Coronary artery (tissue), 2 donors: ENCODE measurements around the gene FAT1.

Experiments
- DNase-seq: peaks from one replicate; pipeline ENCODE4 v3.0.0-alpha.2; 2017; ENCODE audit warnings: low spot score
- H3K27ac ChIP-seq, 2 donors: fragments of 200-600 bp; sonication (generic); one replicate each; pipeline ENCODE4 v1.5.1; 2016 to 2019
- H3K4me3 ChIP-seq: fragments of 200-600 bp; sonication (generic); 2 replicates; pipeline ENCODE4 v1.5.1; 2016; ENCODE audit warnings: mild to moderate bottlenecking, moderate library complexity
- CTCF ChIP-seq: fragments of 200-600 bp; sonication (generic); IDR thresholded peaks from one replicate; pipeline ENCODE4 v1.5.1; 2019; ENCODE audit warnings: antibody characterized with exemption

Gene FAT1

GRCh38 chr4:186723292-186724057 is at the start of gene FAT1:
Gene FAT1, minus strand, starts transcription at chr4:186723856. Its CDS starts 14,029 bp downstream, at chr4:186709827.
- peak within 1 kb of the TSS; percentile 97 for H3K4me3 ChIP-seq
- DNase-seq: peak; percentile 80
- H3K27ac ChIP-seq: peak within 1 kb of the TSS; percentile 91 to 93
- TF ChIP-seq CTCF: no peak

- H3K4me3 ChIP-seq: no peak overlapping the region
- DNase-seq: no peak
- no peak for TF ChIP-seq CTCF
- no peak overlapping the region for H3K27ac ChIP-seq
Measured at GRCh38 chr4:186772936-186773487, 49.4 kb upstream of the FAT1 start.

- H3K27ac ChIP-seq: no peak overlapping the region
- no peak overlapping the region for H3K4me3 ChIP-seq
- no peak for TF ChIP-seq CTCF
- DNase-seq: no peak
Measured at GRCh38 chr4:186771624-186772023, 48.0 kb upstream of the FAT1 start.

- no peak overlapping the region for H3K27ac ChIP-seq
- TF ChIP-seq CTCF: no peak
- no peak overlapping the region for H3K4me3 ChIP-seq
- DNase-seq: no peak
Measured at GRCh38 chr4:186770481-186771175, 47.0 kb upstream of the FAT1 start.

- no peak for DNase-seq
- Histone ChIP-seq H3K27ac (no peak overlapping the region), H3K4me3 (no peak overlapping the region)
- no peak for TF ChIP-seq CTCF
Measured at GRCh38 chr4:186767794-186768193, 44.1 kb upstream of the FAT1 start.

GRCh38 chr4:186765673-186766546 is 42.3 kb upstream of the FAT1 start:
- no peak for TF ChIP-seq CTCF
- Histone ChIP-seq H3K4me3 (no peak overlapping the region), H3K27ac (no peak overlapping the region)
- no peak for DNase-seq
